ENCODE measurements around the gene ATAT1.

Gene ATAT1

GRCh38 chr6:30611150-30611855 is 15.4 kb upstream of the ATAT1 start:
- peaks cover 28% of the 10 kb centered on the region for H3K79me2 ChIP-seq (ENCODE audit: insufficient read depth, low read length)
- peaks cover 61% of the 10 kb centered on the region for H3F3A ChIP-seq (ENCODE audit: insufficient read depth)
- H3K9me3 ChIP-seq (ENCODE audit: insufficient read depth, low read length) = no peaks in the 10 kb centered on the region
- no peak overlapping the region for H3K9ac ChIP-seq (ENCODE audit: low read length)
- no peak overlapping the region for H3K27ac ChIP-seq (ENCODE audit: low read depth, low read length)
- H3K4me3 ChIP-seq (ENCODE audit: insufficient read depth, low read length, poor library complexity, severe bottlenecking) = no peak overlapping the region
- no peak overlapping the region for H3K4me2 ChIP-seq (ENCODE audit: low read depth, low read length, poor library complexity, severe bottlenecking)
- TF ChIP-seq EZH2phosphoT487 (conservative IDR thresholded peaks at IDR 0.05; ENCODE audit: low read length) = no peak
- TF ChIP-seq, protein P1, sequence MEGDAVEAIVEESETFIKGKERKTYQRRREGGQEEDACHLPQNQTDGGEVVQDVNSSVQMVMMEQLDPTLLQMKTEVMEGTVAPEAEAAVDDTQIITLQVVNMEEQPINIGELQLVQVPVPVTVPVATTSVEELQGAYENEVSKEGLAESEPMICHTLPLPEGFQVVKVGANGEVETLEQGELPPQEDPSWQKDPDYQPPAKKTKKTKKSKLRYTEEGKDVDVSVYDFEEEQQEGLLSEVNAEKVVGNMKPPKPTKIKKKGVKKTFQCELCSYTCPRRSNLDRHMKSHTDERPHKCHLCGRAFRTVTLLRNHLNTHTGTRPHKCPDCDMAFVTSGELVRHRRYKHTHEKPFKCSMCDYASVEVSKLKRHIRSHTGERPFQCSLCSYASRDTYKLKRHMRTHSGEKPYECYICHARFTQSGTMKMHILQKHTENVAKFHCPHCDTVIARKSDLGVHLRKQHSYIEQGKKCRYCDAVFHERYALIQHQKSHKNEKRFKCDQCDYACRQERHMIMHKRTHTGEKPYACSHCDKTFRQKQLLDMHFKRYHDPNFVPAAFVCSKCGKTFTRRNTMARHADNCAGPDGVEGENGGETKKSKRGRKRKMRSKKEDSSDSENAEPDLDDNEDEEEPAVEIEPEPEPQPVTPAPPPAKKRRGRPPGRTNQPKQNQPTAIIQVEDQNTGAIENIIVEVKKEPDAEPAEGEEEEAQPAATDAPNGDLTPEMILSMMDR (IDR thresholded peaks at IDR 0.05; ENCODE audit: insufficient read depth, low read length, poor library complexity, severe bottlenecking) = no peak
- H4K20me1 ChIP-seq (ENCODE audit: low read depth, low read length) = no peaks in the 10 kb centered on the region; the same call in 1 of the 2 replicates
- H3K9me2 ChIP-seq (replicated peaks; ENCODE audit: insufficient read depth, low read length) = no peaks in the 10 kb centered on the region
- H3K36me3 ChIP-seq (ENCODE audit: low read length) = peaks cover 35% of the 10 kb centered on the region
- H3K27me3 ChIP-seq (ENCODE audit: low read length) = no peaks in the 10 kb centered on the region
- no peak overlapping the region for H2AFZ ChIP-seq (ENCODE audit: low read depth, low read length, severe bottlenecking)

- Histone ChIP-seq H3K4me3 (ENCODE audit: insufficient read depth, low read length, poor library complexity, severe bottlenecking) (no peak overlapping the region), H3K36me3 (ENCODE audit: low read length) (peaks cover 35% of the 10 kb centered on the region), H3K9me3 (ENCODE audit: insufficient read depth, low read length) (no peaks in the 10 kb centered on the region), H3K9me2 (replicated peaks; ENCODE audit: insufficient read depth, low read length) (no peaks in the 10 kb centered on the region), H4K20me1 (ENCODE audit: low read depth, low read length) (no peaks in the 10 kb centered on the region; the same call in 1 of the 2 replicates), H3K27ac (ENCODE audit: low read depth, low read length) (no peak overlapping the region), H3K9ac (ENCODE audit: low read length) (no peak overlapping the region), H3K27me3 (ENCODE audit: low read length) (no peaks in the 10 kb centered on the region), H3K4me2 (ENCODE audit: low read depth, low read length, poor library complexity, severe bottlenecking) (no peak overlapping the region), H3F3A (ENCODE audit: insufficient read depth) (peaks cover 66% of the 10 kb centered on the region), H2AFZ (ENCODE audit: low read depth, low read length, severe bottlenecking) (no peak overlapping the region), H3K79me2 (ENCODE audit: insufficient read depth, low read length) (peaks cover 33% of the 10 kb centered on the region)
- TF ChIP-seq, protein P1 (IDR thresholded peaks at IDR 0.05; ENCODE audit: insufficient read depth, low read length, poor library complexity, severe bottlenecking) = no peak
- no peak for TF ChIP-seq EZH2phosphoT487 (conservative IDR thresholded peaks at IDR 0.05; ENCODE audit: low read length)
These were observed 14.8 kb upstream of the ATAT1 start for GRCh38 chr6:30611856-30612194.

- H4K20me1 ChIP-seq (ENCODE audit: low read depth, low read length) = no peaks in the 10 kb centered on the region; the same call in 1 of the 2 replicates
- no peak for TF ChIP-seq EZH2phosphoT487 (conservative IDR thresholded peaks at IDR 0.05; ENCODE audit: low read length)
- TF ChIP-seq, protein P1 (IDR thresholded peaks at IDR 0.05; ENCODE audit: insufficient read depth, low read length, poor library complexity, severe bottlenecking) = no peak
- H3K9me3 ChIP-seq (ENCODE audit: insufficient read depth, low read length) = no peaks in the 10 kb centered on the region
- H3K4me2 ChIP-seq (ENCODE audit: low read depth, low read length, poor library complexity, severe bottlenecking) = peak overlapping the region; percentile 1
- H3K27ac ChIP-seq (ENCODE audit: low read depth, low read length) = no peak overlapping the region
- H3K9me2 ChIP-seq (replicated peaks; ENCODE audit: insufficient read depth, low read length) = no peaks in the 10 kb centered on the region
- peaks cover 32% of the 10 kb centered on the region for H3K36me3 ChIP-seq (ENCODE audit: low read length)
- no peaks in the 10 kb centered on the region for H3K27me3 ChIP-seq (ENCODE audit: low read length)
- H3K79me2 ChIP-seq (ENCODE audit: insufficient read depth, low read length) = peaks cover 36% of the 10 kb centered on the region
- H2AFZ ChIP-seq (ENCODE audit: low read depth, low read length, severe bottlenecking) = no peak overlapping the region
- no peak overlapping the region for H3K4me3 ChIP-seq (ENCODE audit: insufficient read depth, low read length, poor library complexity, severe bottlenecking)
- peaks cover 64% of the 10 kb centered on the region for H3F3A ChIP-seq (ENCODE audit: insufficient read depth)
- no peak overlapping the region for H3K9ac ChIP-seq (ENCODE audit: low read length)
These were observed 14.5 kb upstream of the ATAT1 start for GRCh38 chr6:30612213-30612612.

Measured in SU-DHL-6 (cell line).